A673 (cell line): ENCODE data around the gene GLT1D1. TPM values are rescaled to one million over a fixed set of nuclear protein-coding genes. Genes with fewer than 3 reads are reported as not detected.
"Not testable (repeated sequence)": the region's sequence is repeated elsewhere in the genome, so short reads cannot be mapped to it uniquely, and the experiment has no call there.

Experiments
- Bru-seq: library from RNA; stranded (reverse); fragments of 400-500 nt; gene quantifications from one replicate; lab custom pipeline; 2021; lab: Mats Ljungman, UMichigan
- BruChase-seq, 2 experiments: library from RNA; stranded (reverse); fragments of 400-500 nt; gene quantifications; one replicate each; lab custom pipeline; 2021; lab: Mats Ljungman, UMichigan
- BruUV-seq: library from RNA; stranded (reverse); fragments of 400-500 nt; replicated peaks from 2 replicates; lab custom pipeline; 2021; lab: Mats Ljungman, UMichigan
- CTCF ChIA-PET: fragments of 300-600 bp; sonication (Branson Sonifier 250); formaldehyde crosslinking; loops from one replicate; lab custom pipeline; 2022; ENCODE audit warnings: antibody characterized with exemption; lab: Charles Lee
- POLR2A ChIA-PET: fragments of 300-600 bp; sonication (Branson Sonifier 250); formaldehyde crosslinking; loops from one replicate; lab custom pipeline; 2022; ENCODE audit warnings: antibody characterized with exemption; ENCODE audit not compliant: low non-redundant PET; lab: Charles Lee
- DNase-seq: peaks from one replicate; pipeline ENCODE4 v3.0.0-alpha.2; 2015; ENCODE audit warnings: low spot score
- H3K27ac ChIP-seq: fragments of 200-600 bp; sonication (generic); 2 replicates; pipeline ENCODE4 v1.5.1; 2016; ENCODE audit warnings: mixed run types, low read depth, mild to moderate bottlenecking, mixed read lengths, antibody characterized with exemption, low read length; ENCODE audit not compliant: poor library complexity, severe bottlenecking
- H3K27me3 ChIP-seq: fragments of 200-600 bp; sonication (generic); replicated peaks from 2 replicates; pipeline ENCODE4 v1.6.1; 2017; ENCODE audit warnings: mixed run types, low read depth, mild to moderate bottlenecking, mixed read lengths, antibody characterized with exemption, low read length; ENCODE audit not compliant: insufficient read depth, poor library complexity
- H3K36me3 ChIP-seq: fragments of 200-600 bp; sonication (generic); 2 replicates; pipeline ENCODE4 v1.6.1; 2016; ENCODE audit warnings: mixed run types, mild to moderate bottlenecking, mixed read lengths, antibody characterized with exemption, low read length; ENCODE audit not compliant: insufficient read depth, poor library complexity, severe bottlenecking
- H3K4me1 ChIP-seq: fragments of 200-600 bp; sonication (generic); 2 replicates; pipeline ENCODE4 v1.6.1; 2017; ENCODE audit warnings: mixed run types, mild to moderate bottlenecking, mixed read lengths, antibody characterized with exemption, low read length; ENCODE audit not compliant: insufficient read depth, poor library complexity, severe bottlenecking
- H3K4me3 ChIP-seq: fragments of 200-600 bp; sonication (generic); 2 replicates; pipeline ENCODE4 v1.5.1; 2016; ENCODE audit warnings: low read depth, mixed run types, mild to moderate bottlenecking, mixed read lengths, low read length; ENCODE audit not compliant: poor library complexity, severe bottlenecking
- H3K9me3 ChIP-seq: fragments of 200-600 bp; sonication (generic); 2 replicates; pipeline ENCODE4 v1.6.1; 2016; ENCODE audit warnings: mixed run types, low read depth, mild to moderate bottlenecking, mixed read lengths, antibody characterized with exemption, low read length; ENCODE audit not compliant: poor library complexity, severe bottlenecking
- CTCF ChIP-seq: fragments of 300-800, 200-600 bp; sonication (generic); conservative IDR thresholded peaks from 2 replicates; pipeline ENCODE4 v1.5.1; 2017; ENCODE audit warnings: low read depth, mild to moderate bottlenecking, antibody characterized with exemption, low read length, moderate library complexity, mixed read lengths
- EZH2 ChIP-seq: fragments of 200-600 bp; sonication (generic); IDR thresholded peaks from 2 replicates; pipeline ENCODE4 v1.6.1; 2017; ENCODE audit warnings: borderline replicate concordance, low read depth, mild to moderate bottlenecking, mixed read lengths, antibody characterized with exemption, low read length; ENCODE audit not compliant: poor library complexity, severe bottlenecking
- intact Hi-C: fragments of 100-400 bp; cut with micrococcal nuclease; formaldehyde crosslinking; loops from one replicate; pipeline ENCODE4 v1.10.0; 2022; ENCODE audit not compliant: unreplicated experiment
- long read RNA-seq: library from polyadenylated mRNA; stranded (forward); transcript quantifications from one replicate; pipeline ENCODE4 v2.0.0, GENCODE V29; 2022
- total RNA-seq: library from RNA; stranded (reverse); gene quantifications from 2 replicates; pipeline ENCODE4 v1.2.3, GENCODE V29; 2021

Gene GLT1D1
- total RNA-seq: not detected in 2 replicates
- Bru-seq, nascent RNA: percentile 5 among the genes with signal in this experiment
- BruChase-seq, experiment 1, labeled RNA remaining after a 2-hour chase: percentile 6 among the genes with signal in this experiment
- percentile 4 among the genes with signal in this experiment for BruChase-seq, experiment 2, labeled RNA remaining after a 6-hour chase
- long read RNA-seq: 0 reads

- TF ChIP-seq EZH2 (no peak), CTCF (no peak)
- Histone ChIP-seq H3K27me3 (no peaks in the 10 kb centered on the region), H3K27ac (no peak within 1 kb of the TSS), H3K4me1 (no peaks in the 10 kb centered on the region), H3K9me3 (no peaks in the 10 kb centered on the region), H3K4me3 (no peak within 1 kb of the TSS), H3K36me3 (no peaks in the 10 kb centered on the region)
- DNase-seq: no peak
- POLR2A ChIA-PET: no interaction called here
- BruUV-seq: no TSS peak
- intact Hi-C loops: no loop called here
- CTCF ChIA-PET: no interaction called here
Measured at GRCh38 chr12:128852885-128853599, at the start of gene GLT1D1. GLT1D1 (plus strand) TSS chr12:128853478; CDS start chr12:128853582, 104 bp downstream.

- Histone ChIP-seq H3K9me3 (no peaks in the 10 kb centered on the region), H3K27me3 (no peaks in the 10 kb centered on the region), H3K27ac (no peak overlapping the region), H3K36me3 (peaks cover 42% of the 10 kb centered on the region), H3K4me3 (no peak overlapping the region), H3K4me1 (no peaks in the 10 kb centered on the region)
- ChIA-PET CTCF (no interaction called here), POLR2A (no interaction called here)
- BruUV-seq: no TSS peak
- intact Hi-C loops: no loop called here
- TF ChIP-seq EZH2 (no peak), CTCF (no peak)
- no peak for DNase-seq
Measured at GRCh38 chr12:128803788-128804187, 49.5 kb upstream of the GLT1D1 start.

- Histone ChIP-seq H3K4me3 (no peak overlapping the region), H3K36me3 (peaks cover 42% of the 10 kb centered on the region), H3K9me3 (no peaks in the 10 kb centered on the region), H3K27me3 (no peaks in the 10 kb centered on the region), H3K27ac (no peak overlapping the region), H3K4me1 (no peaks in the 10 kb centered on the region)
- POLR2A ChIA-PET: no interaction called here
- no peak for DNase-seq
- BruUV-seq: no TSS peak
- CTCF ChIA-PET: no interaction called here
- intact Hi-C loops: no loop called here
- no peak for TF ChIP-seq CTCF
- TF ChIP-seq EZH2: no peak
Measured at GRCh38 chr12:128804762-128805161, 48.5 kb upstream of the GLT1D1 start.

GRCh38 chr12:128805406-128805805 is 47.9 kb upstream of the GLT1D1 start:
- H3K9me3 ChIP-seq, BruUV-seq, DNase-seq, CTCF ChIA-PET, H3K27me3 ChIP-seq, intact Hi-C loops, H3K27ac ChIP-seq, H3K4me1 ChIP-seq, POLR2A ChIA-PET, H3K4me3 ChIP-seq: not testable (repeated sequence)
- peaks cover 39% of the 10 kb centered on the region for H3K36me3 ChIP-seq
